H1 (cell line): ENCODE data around the gene ENDOG. TPM values are rescaled to one million over a fixed set of nuclear protein-coding genes. Genes with fewer than 3 reads are reported as not detected.

Experiments
- CTCF ChIA-PET: fragments of 300-600 bp; sonication (Branson Sonifier 250); formaldehyde crosslinking; loops from one replicate; lab custom pipeline; 2021; ENCODE audit not compliant: partially characterized antibody; lab: Charles Lee
- POLR2A ChIA-PET: fragments of 300-600 bp; sonication (Branson Sonifier 250); formaldehyde crosslinking; loops from one replicate; lab custom pipeline; 2021; ENCODE audit warnings: inconsistent platforms; ENCODE audit not compliant: partially characterized antibody; lab: Charles Lee
- DNase-seq, 2 experiments: peaks; one replicate each; pipeline versions ENCODE4 v3.0.0 to v3.0.0-alpha.2; 2010 to 2022; ENCODE audit warnings: low spot score in 2 of 2, low read depth in 1 of 2, mixed read lengths in 1 of 2
- FAIRE-seq: peaks from 2 replicates; lab custom pipeline; 2011; peaks lifted over from hg19 to GRCh38; lab: Jason Lieb, UNC
- H2AFZ ChIP-seq: 2 replicates; pipeline ENCODE4 v1.8.1; 2012; ENCODE audit warnings: low read length, inconsistent platforms
- H2AK5ac ChIP-seq: 2 replicates; pipeline ENCODE4 v1.6.1; 2013; ENCODE audit warnings: low read depth, low read length
- H2BK120ac ChIP-seq: replicated peaks from 2 replicates; pipeline ENCODE3; 2013; ENCODE audit warnings: low read depth, low read length, inconsistent platforms
- H2BK12ac ChIP-seq: 2 replicates; pipeline ENCODE4 v1.6.1; 2013; ENCODE audit warnings: low read depth, low read length
- H2BK15ac ChIP-seq: 2 replicates; pipeline ENCODE4 v1.6.1; 2013; ENCODE audit warnings: low read length
- H2BK20ac ChIP-seq: 2 replicates; pipeline ENCODE4 v1.6.1; 2013; ENCODE audit warnings: low read length
- H2BK5ac ChIP-seq: 2 replicates; pipeline ENCODE4 v1.6.1; 2013; ENCODE audit warnings: low read depth, low read length
- H3K14ac ChIP-seq: 2 replicates; pipeline ENCODE4 v1.6.1; 2013; ENCODE audit warnings: inconsistent platforms; ENCODE audit not compliant: insufficient read length
- H3K18ac ChIP-seq: 2 replicates; pipeline ENCODE4 v1.6.1; 2013; ENCODE audit warnings: low read length; ENCODE audit errors: extremely low read depth
- H3K23ac ChIP-seq: 2 replicates; pipeline ENCODE4 v1.6.1; 2013; ENCODE audit warnings: inconsistent platforms; ENCODE audit not compliant: insufficient read length
- H3K23me2 ChIP-seq: 2 replicates; pipeline ENCODE4 v1.6.1; 2013; ENCODE audit warnings: low read depth, low read length
- H3K27ac ChIP-seq: 2 replicates; pipeline ENCODE4 v1.6.1; 2011; ENCODE audit warnings: low read depth, low read length, inconsistent platforms
- H3K27me3 ChIP-seq, 4 experiments: replicated peaks in 1 of 4; 1 replicate in 1 of 4; 2 replicates in 3 of 4; pipeline versions ENCODE4 v1.6.1 to v1.8.1; 2011 to 2013; ENCODE audit warnings: low read length in 3 of 4, mild to moderate bottlenecking in 3 of 4, inconsistent platforms in 2 of 4, mixed read lengths in 2 of 4, moderate library complexity in 1 of 4; ENCODE audit not compliant: control insufficient read depth in 3 of 4, insufficient read depth in 3 of 4; ENCODE audit errors: extremely low read depth in 1 of 4
- H3K36me3 ChIP-seq, 4 experiments: 2 replicates each; pipeline versions ENCODE4 v1.6.1 to v1.8.1; 2011 to 2013; ENCODE audit warnings: mild to moderate bottlenecking in 4 of 4, low read length in 3 of 4, moderate library complexity in 2 of 4, control low read depth in 1 of 4, inconsistent platforms in 1 of 4; ENCODE audit not compliant: insufficient read depth in 4 of 4, control insufficient read depth in 2 of 4
- H3K4ac ChIP-seq: replicated peaks from 2 replicates; pipeline ENCODE3; 2013; ENCODE audit warnings: low read length, low read depth, mixed read lengths, inconsistent platforms; ENCODE audit not compliant: insufficient read length
- H3K4me1 ChIP-seq, 4 experiments: replicated peaks in 1 of 4; 1 replicate in 1 of 4; 2 replicates in 3 of 4; pipeline versions ENCODE4 v1.6.1 to v1.8.1; 2011 to 2013; ENCODE audit warnings: low read length in 3 of 4, inconsistent platforms in 2 of 4, mixed read lengths in 1 of 4; ENCODE audit not compliant: insufficient read depth in 4 of 4, control insufficient read depth in 3 of 4
- H3K4me2 ChIP-seq, 2 experiments: 2 replicates each; pipeline versions ENCODE4 v1.6.1 to v1.8.1; 2011 to 2013; ENCODE audit warnings: low read depth in 2 of 2, low read length in 2 of 2, control low read depth in 1 of 2, inconsistent platforms in 1 of 2, mild to moderate bottlenecking in 1 of 2; ENCODE audit not compliant: insufficient read depth in 1 of 2
- H3K4me3 ChIP-seq, 4 experiments: fragments of 200-600, 300-600 bp in 1 of 4; sonication (generic), shearing (Covaris generic), sonication (Bioruptor Twin) in 1 of 4; 2 replicates each; pipeline versions ENCODE4 v1.5.1 to v1.8.1; 2011 to 2016; ENCODE audit warnings: low read length in 4 of 4, low read depth in 3 of 4, control low read depth in 2 of 4, inconsistent platforms in 2 of 4, mild to moderate bottlenecking in 2 of 4, mixed read lengths in 1 of 4, moderate library complexity in 1 of 4; ENCODE audit not compliant: insufficient read depth in 2 of 4; ENCODE audit errors: extremely low read depth in 1 of 4
- H3K56ac ChIP-seq: replicated peaks from 2 replicates; pipeline ENCODE3; 2013; ENCODE audit warnings: low read depth, mild to moderate bottlenecking, mixed read lengths, low read length, inconsistent platforms; ENCODE audit not compliant: insufficient read length
- H3K79me1 ChIP-seq: 2 replicates; pipeline ENCODE4 v1.6.1; 2013; ENCODE audit warnings: low read depth, low read length, control low read depth
- H3K79me2 ChIP-seq, 2 experiments: 2 replicates each; pipeline versions ENCODE4 v1.6.1 to v1.8.1; 2012 to 2013; ENCODE audit warnings: low read length in 2 of 2, mild to moderate bottlenecking in 2 of 2, inconsistent platforms in 1 of 2; ENCODE audit not compliant: insufficient read depth in 2 of 2, control insufficient read depth in 1 of 2
- H3K9ac ChIP-seq, 4 experiments: replicated peaks in 1 of 4; 1 replicate in 1 of 4; 2 replicates in 3 of 4; pipeline versions ENCODE4 v1.6.1 to v1.8.1; 2011 to 2013; ENCODE audit warnings: low read depth in 3 of 4, low read length in 3 of 4, control low read depth in 2 of 4, mild to moderate bottlenecking in 2 of 4, moderate library complexity in 2 of 4, inconsistent platforms in 1 of 4; ENCODE audit errors: extremely low read depth in 1 of 4
- H3K9me3 ChIP-seq, 2 experiments: 2 replicates each; pipeline versions ENCODE4 v1.6.1 to v1.8.1; 2012 to 2013; ENCODE audit warnings: mild to moderate bottlenecking in 2 of 2, moderate library complexity in 2 of 2, control low read depth in 1 of 2, inconsistent platforms in 1 of 2, low read depth in 1 of 2, low read length in 1 of 2, mixed read lengths in 1 of 2; ENCODE audit not compliant: insufficient read depth in 2 of 2
- H4K20me1 ChIP-seq, 2 experiments: replicated peaks in 1 of 2; 2 replicates each; pipeline versions ENCODE3 to v1.8.1; 2011 to 2013; ENCODE audit warnings: inconsistent platforms in 2 of 2, low read length in 2 of 2, mild to moderate bottlenecking in 1 of 2; ENCODE audit not compliant: insufficient read depth in 2 of 2, control insufficient read depth in 1 of 2
- H4K5ac ChIP-seq: 2 replicates; pipeline ENCODE4 v1.6.1; 2013; ENCODE audit warnings: low read length, low read depth, mixed read lengths, inconsistent platforms; ENCODE audit not compliant: insufficient read length
- H4K8ac ChIP-seq: 2 replicates; pipeline ENCODE4 v1.8.0; 2013; ENCODE audit warnings: mild to moderate bottlenecking, moderate library complexity, low read length, inconsistent platforms; ENCODE audit not compliant: insufficient read depth; ENCODE audit errors: extremely low read depth
- H4K91ac ChIP-seq: replicated peaks from 2 replicates; pipeline ENCODE3; 2013; ENCODE audit warnings: low read length, mixed read lengths, inconsistent platforms; ENCODE audit not compliant: insufficient read length
- CEBPB ChIP-seq: IDR thresholded peaks from 2 replicates; pipeline ENCODE4 v1.6.1; 2012; ENCODE audit warnings: low read depth, low read length
- EP300 ChIP-seq, 2 experiments: IDR thresholded peaks; 1 replicate in 1 of 2; 2 replicates in 1 of 2; pipeline ENCODE4 v1.6.1; 2011 to 2012; ENCODE audit warnings: low read depth in 2 of 2, low read length in 2 of 2, mild to moderate bottlenecking in 2 of 2, borderline replicate concordance in 1 of 2, inconsistent platforms in 1 of 2, moderate library complexity in 1 of 2
- FOSL1 ChIP-seq: IDR thresholded peaks from 2 replicates; pipeline ENCODE4 v1.6.1; 2011; ENCODE audit warnings: mild to moderate bottlenecking, low read depth, low read length, moderate library complexity; ENCODE audit not compliant: insufficient read depth
- GABPA ChIP-seq: IDR thresholded peaks from 2 replicates; pipeline ENCODE4 v1.6.1; 2011; ENCODE audit warnings: mild to moderate bottlenecking, low read length, moderate library complexity, borderline replicate concordance; ENCODE audit not compliant: insufficient read depth
- MAFK ChIP-seq: IDR thresholded peaks from 2 replicates; pipeline ENCODE4 v1.6.1; 2012; ENCODE audit warnings: low read depth, mild to moderate bottlenecking, improper control_type of control experiment, low read length
- POU5F1 ChIP-seq: IDR thresholded peaks from 2 replicates; pipeline ENCODE4 v1.6.1; 2011; ENCODE audit warnings: low read depth, mild to moderate bottlenecking, low read length, moderate library complexity
- RAD21 ChIP-seq, 2 experiments: IDR thresholded peaks in 1 of 2; conservative IDR thresholded peaks in 1 of 2; 2 replicates each; pipeline ENCODE4 v1.6.1; 2011; ENCODE audit warnings: low read depth in 2 of 2, low read length in 2 of 2, improper control_type of control experiment in 1 of 2, inconsistent platforms in 1 of 2, mild to moderate bottlenecking in 1 of 2, moderate library complexity in 1 of 2
- RFX5 ChIP-seq: IDR thresholded peaks from 2 replicates; pipeline ENCODE4 v1.6.1; 2011; ENCODE audit warnings: low read depth, low read length, improper control_type of control experiment, borderline replicate concordance
- RXRA ChIP-seq: IDR thresholded peaks from 2 replicates; pipeline ENCODE4 v1.6.1; 2011; ENCODE audit warnings: low read depth, mild to moderate bottlenecking, low read length, moderate library complexity; ENCODE audit not compliant: insufficient read depth
- TCF12 ChIP-seq: IDR thresholded peaks from 2 replicates; pipeline ENCODE4 v1.6.1; 2011; ENCODE audit warnings: low read depth, mild to moderate bottlenecking, low read length
- ZNF274 ChIP-seq: IDR thresholded peaks from 2 replicates; pipeline ENCODE4 v1.7.0; 2012; ENCODE audit warnings: low read length, borderline replicate concordance; ENCODE audit errors: extremely low read depth
- WGBS, 2 experiments: shearing (Covaris generic) in 1 of 2; methylation state at CpG; one replicate each; pipeline versions ENCODE4 v1.1.6 to v1.1.7; 2013 to 2015; ENCODE audit warnings: low lambda C conversion rate in 2 of 2, mixed read lengths in 2 of 2, inconsistent platforms in 1 of 2, low coverage in 1 of 2, missing lambda C conversion rate in 1 of 2; ENCODE audit not compliant: insufficient replicate concordance in 2 of 2, insufficient coverage in 1 of 2, insufficient read length in 1 of 2; ENCODE audit errors: extremely low coverage in 1 of 2, missing lambda C conversion rate in 1 of 2; 5-methylcytosine and 5-hydroxymethylcytosine counted together
- polyA plus RNA-seq, 7 experiments: library from polyadenylated mRNA; depleted of rRNA in 3 of 7; stranded (reverse) in 5 of 7; unstranded in 2 of 7; fragments of >200 nt in 5 of 7; fragments of 200-250 nt in 2 of 7; gene quantifications; 1 replicate in 5 of 7; 2 replicates in 1 of 7; 4 replicates in 1 of 7; pipeline versions ENCODE4 v1.2.1 to v1.2.3, GENCODE V29; 2011 to 2013; ENCODE audit warnings: missing spikeins in 2 of 7, mixed read lengths in 2 of 7
- total RNA-seq: library from RNA; stranded (reverse); fragmentation: NEBNext Ultra II Directional; extraction: Animal tissue kit (Norgen Biotek cat#: 25700); gene quantifications from 2 replicates; pipeline ENCODE4 v1.2.1, GENCODE V29; 2021
- TF ChIP-seq, protein P1 (sequence below): IDR thresholded peaks from 2 replicates; pipeline ENCODE4 v1.6.1; 2011; ENCODE audit warnings: low read depth, mild to moderate bottlenecking, low read length; ENCODE audit not compliant: insufficient read depth

ENDOG gene
- total and polyA plus RNA-seq, 2 of the 8 experiments (the other 6 are each of a cell fraction or from before 2014, with no cell fraction given), result 17.5 to 23.4 TPM

DNA sequence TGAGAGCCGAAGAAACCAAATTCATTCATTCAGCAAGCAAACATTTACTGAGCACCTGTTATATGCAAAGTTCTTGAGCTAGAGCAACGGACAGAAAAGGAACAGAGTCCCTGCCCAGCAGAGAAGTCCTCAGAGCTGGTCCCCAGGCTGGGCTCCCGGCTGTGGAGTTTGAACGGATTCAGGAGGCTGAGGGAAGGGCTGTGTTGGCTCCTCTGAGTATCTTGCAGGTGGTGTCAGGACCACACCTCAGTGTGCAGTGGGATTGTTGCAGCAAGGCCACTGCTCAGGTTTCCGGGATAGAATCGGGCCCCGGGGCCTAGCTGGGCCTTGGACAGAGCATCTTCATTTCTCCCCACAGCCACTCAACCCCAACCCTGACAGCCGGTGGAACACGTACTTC lies 26.2 kb upstream of the ENDOG start:
- DNase-seq, result no peak

More for the DNA sequence above, 26.2 kb upstream of the ENDOG start:
- no peak overlapping the region for H3K18ac ChIP-seq
- H3K36me3 ChIP-seq, result peaks cover 5 to 16% (median 9%) of the 10 kb centered on the region in 4 experiments; a peak in 6 of 8 replicates
- H4K8ac ChIP-seq, result no peak overlapping the region
- ChIA-PET POLR2A (interaction anchor here (0.7 to 4.8 kb wide), 4 partner anchors 27 to 144 kb away, joined by 3 to 21 read pairs (median 4); partner anchors contain the start of gene ENDOG), CTCF (interaction anchor here (0.6 to 2.6 kb wide), 4 partner anchors 15 to 60 kb away, joined by 3 to 10 read pairs (median 5); no protein-coding TSS in a partner anchor)
- no peak overlapping the region for H3K9ac ChIP-seq
- H2BK15ac ChIP-seq, result no peak overlapping the region
- no peak overlapping the region for H3K14ac ChIP-seq
- no peak overlapping the region for H3K4me2 ChIP-seq
- H3K23ac ChIP-seq, result no peak overlapping the region
- no peak overlapping the region for H3K56ac ChIP-seq
- H2BK5ac ChIP-seq, result no peak overlapping the region
- no peak for FAIRE-seq
- TF ChIP-seq RFX5, result no peak
- TF ChIP-seq EP300 (IDR thresholded peaks at IDR 0.05; ENCODE audit: borderline replicate concordance in 1 of 2, low read depth in 2 of 2, low read length in 2 of 2), result no peak
- no peak for TF ChIP-seq MAFK
- no peak for TF ChIP-seq FOSL1
- TF ChIP-seq RXRA, result no peak
- no peak for TF ChIP-seq GABPA
- TF ChIP-seq RAD21 (IDR thresholded peaks at IDR 0.05 in 1 of 2, conservative IDR thresholded peaks at IDR 0.05 in 1 of 2; ENCODE audit: low read depth in 2 of 2, low read length in 2 of 2), result no peak
- no peak for TF ChIP-seq CEBPB
- TF ChIP-seq TCF12, result no peak
- TF ChIP-seq POU5F1, result no peak
- no peak for TF ChIP-seq ZNF274
- TF ChIP-seq, protein P1, sequence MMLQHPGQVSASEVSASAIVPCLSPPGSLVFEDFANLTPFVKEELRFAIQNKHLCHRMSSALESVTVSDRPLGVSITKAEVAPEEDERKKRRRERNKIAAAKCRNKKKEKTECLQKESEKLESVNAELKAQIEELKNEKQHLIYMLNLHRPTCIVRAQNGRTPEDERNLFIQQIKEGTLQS, result no peak
- H2AK5ac ChIP-seq, result no peak overlapping the region
- no peak overlapping the region for H3K4ac ChIP-seq
- 90% methylated on average over 9 of the region's 9 CpGs; no CpG with 5 or more reads in 1 of the 2 experiments for WGBS, 2 experiments
- H3K79me2 ChIP-seq, result peaks cover 0 to 7% of the 10 kb centered on the region in 2 experiments; a peak in 1 of 4 replicates
- peaks cover 0 to 2% (median 0%) of the 10 kb centered on the region in 4 experiments; a peak in 1 of 7 replicates for H3K4me1 ChIP-seq
- no peak overlapping the region for H3K27ac ChIP-seq
- no peak overlapping the region for H2AFZ ChIP-seq
- no peaks in the 10 kb centered on the region for H3K27me3 ChIP-seq
- peaks cover 0 to 1% of the 10 kb centered on the region in 2 experiments for H4K20me1 ChIP-seq
- no peak overlapping the region for H4K91ac ChIP-seq
- H3K23me2 ChIP-seq, result peaks cover 5% of the 10 kb centered on the region; the same call in 1 of the 2 replicates
- no peak overlapping the region for H4K5ac ChIP-seq
- no peak overlapping the region for H2BK120ac ChIP-seq
- H3K9me3 ChIP-seq, result no peaks in the 10 kb centered on the region
- no peak overlapping the region for H2BK12ac ChIP-seq
- no peak overlapping the region for H3K4me3 ChIP-seq
- no peak overlapping the region for H2BK20ac ChIP-seq
- H3K79me1 ChIP-seq, result no peaks in the 10 kb centered on the region; the same call in 1 of the 2 replicates
